Heart right ventricle (tissue), 16 donors: Measurements from ENCODE around the gene PTPRD. TPM values are rescaled to one million over a fixed set of nuclear protein-coding genes. Genes with fewer than 3 reads are reported as not detected.

Experiments used
- ATAC-seq, 8 donors: fragments of 200-7000 bp; cut with Tn5 transposase; one replicate each; pipeline ENCODE4 v1.9.1; 2020; ENCODE audit warnings: mild to moderate bottlenecking in 8 of 8, moderate library complexity in 8 of 8, moderate number of reproducible peaks in 1 of 8
- DNase-seq, 2 donors: peaks; one replicate each; pipeline ENCODE4 v3.0.0-alpha.2; 2020
- H3K27ac ChIP-seq, 10 donors: fragments of 200-600 bp; sonication (generic) in 2 of 10; one replicate each; pipeline versions ENCODE4 v1.5.0 to v1.8.0; 2020 to 2022; ENCODE audit warnings: mild to moderate bottlenecking in 3 of 10
- H3K27me3 ChIP-seq, 7 donors: fragments of 200-600 bp; one replicate each; pipeline ENCODE4 v1.8.0; 2021 to 2022; ENCODE audit warnings: mild to moderate bottlenecking in 2 of 7
- H3K36me3 ChIP-seq, 9 donors: fragments of 200-600 bp; sonication (generic) in 1 of 9; one replicate each; pipeline versions ENCODE4 v1.5.0 to v1.8.0; 2020 to 2022; ENCODE audit warnings: mild to moderate bottlenecking in 2 of 9
- H3K4me1 ChIP-seq, 9 donors: fragments of 200-600 bp; sonication (generic) in 1 of 9; one replicate each; pipeline versions ENCODE4 v1.5.0 to v1.8.0; 2020 to 2022; ENCODE audit warnings: mild to moderate bottlenecking in 4 of 9
- H3K4me3 ChIP-seq, 10 donors: fragments of 200-600 bp; sonication (generic) in 2 of 10; one replicate each; pipeline versions ENCODE4 v1.5.0 to v1.8.0; 2020 to 2022; ENCODE audit warnings: mild to moderate bottlenecking in 7 of 10, moderate library complexity in 2 of 10
- H3K9me3 ChIP-seq, 11 donors: fragments of 200-600 bp in 10 of 11; sonication (generic) in 2 of 11; one replicate each; pipeline versions ENCODE4 v1.5.0 to v1.8.0; 2013 to 2022; ENCODE audit warnings: mild to moderate bottlenecking in 2 of 11, control low read depth in 1 of 11, moderate library complexity in 1 of 11
- WGBS, 2 donors: extraction: QIAGEN DNeasy Blood & Tissue Kit; methylation state at CpG; one replicate each; pipeline ENCODE4 v1.1.7; 2013; ENCODE audit warnings: inconsistent platforms in 1 of 2; 5-methylcytosine and 5-hydroxymethylcytosine counted together
- intact Hi-C, 10 donors: fragments of 100-400 bp; cut with DNase I; formaldehyde crosslinking; loops; one replicate each; pipeline versions ENCODE4 v1.11.1 to v1.14.2; 2022
- long read RNA-seq, 3 donors: library from polyadenylated mRNA; unstranded; transcript quantifications; one replicate each; pipeline ENCODE4 v2.0.0, GENCODE V29; 2020 to 2021
- polyA plus RNA-seq, 2 donors: library from polyadenylated mRNA; stranded (reverse); fragments of 200-250 nt; gene quantifications; one replicate each; pipeline ENCODE4 v1.2.3, GENCODE V29; 2013
- total RNA-seq, 10 donors: library from RNA; stranded (reverse); fragmentation: NEBNext Ultra II Directional in 3 of 10; extraction: Animal tissue kit (Norgen Biotek cat#: 25700) in 3 of 10; gene quantifications; one replicate each; pipeline versions ENCODE4 v1.2.1 to v1.2.4, GENCODE V29; 2021 to 2023
- TF ChIP-seq, protein P1 (sequence below), 9 donors: fragments of 200-600 bp; sonication (generic) in 2 of 9; IDR thresholded peaks; one replicate each; pipeline versions ENCODE4 v1.5.0 to v1.8.0; 2021 to 2022; ENCODE audit warnings: antibody characterized with exemption in 9 of 9, mild to moderate bottlenecking in 5 of 9, moderate library complexity in 1 of 9
- donor health status: Arrhythmogenic right ventricular cardiomyopathy.
- donor health status: ischemic (EF 13 %, LVEDD 7.1; RV severe dilation, severe dysfunction).
- donor health status: healthy with polysubstance abuse.
- donor health status: DM: no; HTN: yes; CAD: no.
- donor health status: DM: no; HTN: no; CAD: no.
- donor health status: ischemic (EF 25% LVEDD 6.9; RV normal size, moderate dysfunction).
- donor health status: ischemic (EF 25% LVEDD 5.7; RV mildly dilated, moderate dysfunction).
- donor health status: healthy.
- donor health status: DM: yes; HTN: yes; CAD: no.
- donor health status: Ischemic cardiomyopathy.
- donor health status: ischemic (EF 35%, LVEDD 5.7; RV mildly dilated, moderate dysfunction).
- donor health status: nonischemic (EF 11% LVEDD 7.7; RV severe dilation, severe dysfunction).
- donor health status: DM: yes; HTN: yes; CAD: no.
- donor health status: PGD.
- donor health status: ischemic (EF 29% LVEDD 5.4; RV normal size, mild dysfunction).
- donor health status: nonischemic (EF 23%, LVEDD 6.1; RV moderate dilation, normal function).

PTPRD gene
- 10 to 100 TPM in 7 of 10 donors, 1 to 10 TPM in 3; 6.7 to 25.2 (median 15.2) TPM for total RNA-seq
- polyA plus RNA-seq = 1 to 10 TPM; 1.4 to 2.0 TPM
- long read RNA-seq, donor 1, partial matches to known transcripts = 1 of 1 reads
- long read RNA-seq, donor 1, other reads (novel, unspliced or antisense) = 0 of 1 reads
- long read RNA-seq, donor 2, partial matches to known transcripts = 0 of 1 reads
- long read RNA-seq, donor 2, other reads (novel, unspliced or antisense) = 1 of 1 reads
- long read RNA-seq, donor 3, partial matches to known transcripts = 0 of 1 reads
- long read RNA-seq, donor 3, other reads (novel, unspliced or antisense) = 1 of 1 reads

DNA sequence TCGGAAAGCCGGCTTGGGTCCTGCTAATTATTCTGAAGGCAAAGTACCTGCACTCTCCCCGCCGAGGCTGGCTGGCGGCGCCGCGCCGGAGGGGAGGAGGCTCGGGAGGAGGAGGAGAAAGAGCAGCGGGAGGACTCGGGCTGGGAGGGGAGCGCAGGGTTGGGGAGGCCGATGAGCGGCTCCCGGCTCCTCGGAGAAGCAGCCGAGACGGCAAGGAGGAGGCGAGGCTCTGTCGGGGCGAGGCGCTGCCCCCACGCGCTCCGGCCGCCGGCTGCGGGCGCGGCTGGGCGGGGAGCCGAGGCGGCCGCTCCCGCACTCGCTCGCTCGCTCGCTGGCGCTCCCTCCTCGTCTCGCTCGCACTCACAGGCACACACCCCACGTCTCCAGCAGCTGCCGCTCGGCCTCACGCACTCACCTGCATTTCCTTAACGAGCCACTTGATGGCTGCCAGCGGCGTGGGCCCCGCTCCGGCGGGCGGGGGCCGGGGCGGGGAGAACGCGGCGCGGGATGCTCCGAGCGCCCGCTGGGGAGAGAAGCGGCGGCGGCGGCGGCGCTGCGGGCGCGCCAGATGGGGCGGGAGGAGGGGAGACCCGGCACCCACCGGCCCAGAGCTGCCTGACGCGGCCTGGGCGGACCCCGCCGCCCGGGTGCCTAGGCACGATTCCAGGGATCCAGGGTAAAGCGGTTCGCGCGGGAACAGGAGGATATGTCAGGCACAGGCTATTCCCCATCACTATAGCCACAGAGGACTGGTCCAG is at the start of gene PTPRD:
Gene PTPRD, minus strand, starts transcription at position 362 of the 758 bp plus-strand sequence.
- no peak within 1 kb of the TSS for H3K27ac ChIP-seq
- peak in 3 of 8 donors; percentile 20 to 41 (median 33) for ATAC-seq

DNA sequence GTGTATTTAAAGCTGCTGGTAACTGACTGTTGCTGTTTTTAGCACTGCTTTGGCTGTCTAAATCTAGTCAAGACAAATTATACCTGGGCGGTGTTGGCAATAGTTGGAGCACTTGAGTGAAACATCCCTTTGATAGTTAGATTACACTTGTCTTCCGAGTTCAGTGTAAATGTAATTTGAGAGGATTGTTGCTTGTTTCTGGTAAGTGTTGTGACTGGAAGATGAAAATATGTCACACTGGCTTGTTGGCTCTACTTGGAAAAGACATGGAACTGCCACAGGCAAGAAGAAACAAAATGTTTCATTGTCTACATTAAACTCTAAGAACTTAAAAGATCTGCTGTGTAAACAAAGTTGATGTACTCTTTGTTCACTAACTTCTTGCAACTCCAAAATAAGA is 49.2 kb upstream of the PTPRD start:
- H3K4me1 ChIP-seq = no peaks in the 10 kb centered on the region
- no peaks in the 10 kb centered on the region for H3K36me3 ChIP-seq
- H3K9me3 ChIP-seq = peaks cover 0 to 3% (median 0%) of the 10 kb centered on the region in 11 donors
- H3K27me3 ChIP-seq = no peaks in the 10 kb centered on the region
- no peak for ATAC-seq
- H3K27ac ChIP-seq = no peak overlapping the region
- WGBS, 2 donors = 34 to 49% methylated on average over 2 of the region's 2 CpGs
- DNase-seq = no peak
- H3K4me3 ChIP-seq = no peak overlapping the region
- intact Hi-C loops = no loop called here
- TF ChIP-seq, protein P1, sequence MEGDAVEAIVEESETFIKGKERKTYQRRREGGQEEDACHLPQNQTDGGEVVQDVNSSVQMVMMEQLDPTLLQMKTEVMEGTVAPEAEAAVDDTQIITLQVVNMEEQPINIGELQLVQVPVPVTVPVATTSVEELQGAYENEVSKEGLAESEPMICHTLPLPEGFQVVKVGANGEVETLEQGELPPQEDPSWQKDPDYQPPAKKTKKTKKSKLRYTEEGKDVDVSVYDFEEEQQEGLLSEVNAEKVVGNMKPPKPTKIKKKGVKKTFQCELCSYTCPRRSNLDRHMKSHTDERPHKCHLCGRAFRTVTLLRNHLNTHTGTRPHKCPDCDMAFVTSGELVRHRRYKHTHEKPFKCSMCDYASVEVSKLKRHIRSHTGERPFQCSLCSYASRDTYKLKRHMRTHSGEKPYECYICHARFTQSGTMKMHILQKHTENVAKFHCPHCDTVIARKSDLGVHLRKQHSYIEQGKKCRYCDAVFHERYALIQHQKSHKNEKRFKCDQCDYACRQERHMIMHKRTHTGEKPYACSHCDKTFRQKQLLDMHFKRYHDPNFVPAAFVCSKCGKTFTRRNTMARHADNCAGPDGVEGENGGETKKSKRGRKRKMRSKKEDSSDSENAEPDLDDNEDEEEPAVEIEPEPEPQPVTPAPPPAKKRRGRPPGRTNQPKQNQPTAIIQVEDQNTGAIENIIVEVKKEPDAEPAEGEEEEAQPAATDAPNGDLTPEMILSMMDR (IDR thresholded peaks at IDR 0.05) = no peak

More for the DNA sequence above, at the start of gene PTPRD:
- peaks cover 0 to 5% (median 0%) of the 10 kb centered on the region in 9 donors for H3K4me1 ChIP-seq
- intact Hi-C loops = loop anchor here in 1 of 10 donors (5.0 kb wide), 1 partner anchor 336 kb away; no protein-coding TSS in a partner anchor
- 0 to 1% methylated on average over 51 to 87 of the region's 87 CpGs for WGBS, 2 donors
- no peaks in the 10 kb centered on the region for H3K9me3 ChIP-seq
- H3K4me3 ChIP-seq = peak within 1 kb of the TSS; percentile 14 to 45 (median 36)
- peak in 1 of 2 donors; percentile 8 for DNase-seq
- H3K27me3 ChIP-seq = peaks cover 5 to 80% (median 55%) of the 10 kb centered on the region in 7 donors
- TF ChIP-seq, protein P1 (IDR thresholded peaks at IDR 0.05) = no peak
- no peaks in the 10 kb centered on the region for H3K36me3 ChIP-seq

DNA sequence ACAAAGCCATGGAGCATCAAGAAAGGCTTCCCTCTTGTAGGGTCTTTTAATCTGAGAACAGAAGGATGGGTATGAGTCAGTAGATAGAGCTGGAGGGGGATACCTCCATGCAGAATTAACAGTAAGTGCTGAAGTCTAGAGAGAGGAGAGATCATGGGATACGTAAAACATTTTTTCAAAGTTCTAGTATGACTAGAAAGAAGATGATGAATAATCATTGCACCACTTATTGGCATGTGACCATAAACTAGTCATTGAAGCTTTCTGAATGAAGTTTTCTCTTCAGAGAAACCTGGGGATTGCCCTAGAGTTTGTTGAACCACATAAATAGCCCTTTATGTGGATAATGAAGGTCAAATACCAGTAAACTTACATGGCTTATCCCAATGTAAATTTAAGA is 48.6 kb upstream of the PTPRD start:
- ATAC-seq (no peak), DNase-seq (no peak)
- H3K4me1 ChIP-seq = no peaks in the 10 kb centered on the region
- peaks cover 0 to 3% (median 0%) of the 10 kb centered on the region in 11 donors for H3K9me3 ChIP-seq
- 85 to 89% methylated on average over 1 of the region's 1 CpG for WGBS, 2 donors
- H3K27me3 ChIP-seq = no peaks in the 10 kb centered on the region
- TF ChIP-seq, protein P1 (IDR thresholded peaks at IDR 0.05) = no peak
- H3K36me3 ChIP-seq = no peaks in the 10 kb centered on the region
- no peak overlapping the region for H3K4me3 ChIP-seq
- no peak overlapping the region for H3K27ac ChIP-seq
- intact Hi-C loops = no loop called here

DNA sequence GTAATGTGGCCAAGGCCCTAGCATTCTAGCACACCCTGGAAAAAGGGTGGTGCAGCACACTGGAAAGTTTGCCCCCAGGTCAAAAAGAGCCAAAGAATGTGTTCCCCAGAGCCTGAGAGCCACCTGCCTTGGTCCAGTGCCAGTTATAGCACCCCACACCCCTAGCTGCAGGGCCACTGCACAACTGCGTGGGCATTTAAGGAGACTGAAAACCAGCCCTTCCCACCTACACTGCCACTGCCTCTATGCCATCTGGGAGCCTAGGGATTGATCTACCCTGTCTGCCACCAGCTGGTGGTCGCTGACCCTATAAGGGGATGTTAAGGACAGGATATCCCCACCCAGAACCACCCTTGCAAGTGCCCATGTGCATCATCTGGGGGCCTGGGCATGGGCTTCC is 38.2 kb upstream of the PTPRD start:
- TF ChIP-seq, protein P1 (IDR thresholded peaks at IDR 0.05) = no peak
- Histone ChIP-seq H3K36me3 (no peaks in the 10 kb centered on the region), H3K27me3 (no peaks in the 10 kb centered on the region), H3K4me3 (no peak overlapping the region), H3K27ac (no peak overlapping the region), H3K4me1 (no peaks in the 10 kb centered on the region), H3K9me3 (peaks cover 0 to 47% (median 12%) of the 10 kb centered on the region in 11 donors)
- intact Hi-C loops = no loop called here
- DNase-seq (no peak), ATAC-seq (no peak)
- WGBS, 2 donors = 73 to 79% methylated on average over 2 of the region's 2 CpGs
